HG03457 (cell line): Measurements from ENCODE around the gene GOLGA6L22.
"Not testable (repeated sequence)": the region's sequence is repeated elsewhere in the genome, so short reads cannot be mapped to it uniquely, and the experiment has no call there.

Source experiments
- ATAC-seq: cut with Tn5 transposase; IDR thresholded peaks from one replicate; pipeline ENCODE4 v1.9.1; 2021; ENCODE audit warnings: moderate number of reproducible peaks; ENCODE audit not compliant: unreplicated experiment

GOLGA6L22 gene

DNA sequence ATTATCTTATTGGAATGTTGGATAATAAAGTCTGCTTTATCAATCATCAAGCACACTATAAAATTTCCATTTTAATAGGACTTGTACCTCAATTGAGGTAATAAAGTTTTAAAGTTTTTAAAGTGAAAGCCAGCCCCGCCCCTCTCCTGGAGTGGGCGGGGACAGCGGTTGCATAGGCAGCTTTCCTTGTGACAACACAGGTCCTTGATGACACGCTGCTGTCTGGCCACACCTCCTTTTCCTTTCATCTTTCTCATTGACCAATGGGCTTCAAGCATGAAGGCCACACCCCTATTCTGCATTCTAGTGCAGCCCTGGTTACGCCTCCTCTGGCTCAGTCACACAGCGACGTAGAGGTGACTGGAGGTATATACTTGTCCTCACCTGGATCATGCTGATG is at the start of gene GOLGA6L22:
TSS of gene GOLGA6L22 (plus strand) at position 301 of the 400 bp plus-strand sequence. CDS start at position 392, 91 bp downstream.
- not testable (repeated sequence) for ATAC-seq

GRCh38 chr15:22417288-22417687 is 41.4 kb upstream of the GOLGA6L22 start:
- not testable (repeated sequence) for ATAC-seq

DNA sequence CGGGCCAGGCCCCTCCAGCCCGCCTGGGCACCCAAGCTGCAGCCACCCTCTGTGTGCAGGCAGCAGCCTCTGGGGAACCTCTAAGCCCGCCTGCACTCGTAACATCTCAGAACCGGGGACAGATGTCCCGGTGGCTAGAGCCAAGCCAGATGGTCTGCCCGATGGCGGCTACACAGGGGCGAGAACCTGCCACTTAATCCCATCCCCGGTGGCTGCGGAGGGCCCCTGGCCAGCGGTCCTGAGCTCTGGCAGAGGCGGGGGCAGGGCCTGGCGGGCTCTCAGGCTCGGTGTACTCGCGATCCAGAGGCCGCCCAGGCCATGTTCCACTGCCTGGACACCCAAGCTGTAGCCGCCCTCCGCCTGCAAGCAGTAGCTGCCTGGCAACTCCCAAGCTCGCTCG is 40.9 kb upstream of the GOLGA6L22 start:
- not testable (repeated sequence) for ATAC-seq

DNA sequence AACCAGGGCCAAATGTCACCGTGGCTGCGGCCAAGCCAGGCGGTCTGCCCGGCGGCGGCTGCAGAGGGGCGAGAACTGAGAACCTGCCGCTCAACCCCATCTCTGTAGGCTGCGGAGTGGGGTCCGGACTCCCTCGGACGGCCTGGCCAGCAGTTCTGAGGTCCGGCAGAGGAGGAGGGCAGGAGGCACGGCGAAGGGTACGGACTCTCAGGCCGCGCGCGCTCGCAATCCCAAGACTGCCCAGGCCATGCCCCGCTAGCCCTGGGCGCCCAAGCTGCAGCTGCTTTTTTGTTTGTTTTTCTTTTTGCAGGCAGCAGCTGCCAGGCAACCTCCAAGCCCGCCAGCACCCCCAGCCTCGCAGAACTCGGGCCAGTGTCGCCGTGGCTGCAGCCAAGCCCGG is 40.5 kb upstream of the GOLGA6L22 start:
- not testable (repeated sequence) for ATAC-seq

DNA sequence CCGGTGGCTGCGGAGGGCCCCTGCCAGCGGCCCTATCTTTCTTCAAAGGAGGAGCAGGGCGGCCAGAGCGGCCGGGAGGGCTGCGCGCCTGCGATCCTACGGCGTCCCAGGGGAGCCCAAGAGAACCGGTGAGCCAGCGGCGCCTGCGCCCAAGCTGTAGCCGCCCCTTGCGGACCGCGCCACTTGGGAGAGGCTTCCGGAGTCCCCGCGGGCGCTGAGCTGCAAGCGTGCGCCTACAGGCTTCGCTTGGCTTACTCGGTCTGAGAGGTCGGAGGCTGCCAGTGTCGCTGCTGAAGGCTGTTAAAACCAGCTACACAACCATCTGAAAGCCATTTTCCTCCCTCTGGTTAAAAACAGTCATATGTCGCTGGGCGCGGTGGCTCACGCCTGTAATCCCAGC is 40.0 kb upstream of the GOLGA6L22 start:
- ATAC-seq = not testable (repeated sequence)

DNA sequence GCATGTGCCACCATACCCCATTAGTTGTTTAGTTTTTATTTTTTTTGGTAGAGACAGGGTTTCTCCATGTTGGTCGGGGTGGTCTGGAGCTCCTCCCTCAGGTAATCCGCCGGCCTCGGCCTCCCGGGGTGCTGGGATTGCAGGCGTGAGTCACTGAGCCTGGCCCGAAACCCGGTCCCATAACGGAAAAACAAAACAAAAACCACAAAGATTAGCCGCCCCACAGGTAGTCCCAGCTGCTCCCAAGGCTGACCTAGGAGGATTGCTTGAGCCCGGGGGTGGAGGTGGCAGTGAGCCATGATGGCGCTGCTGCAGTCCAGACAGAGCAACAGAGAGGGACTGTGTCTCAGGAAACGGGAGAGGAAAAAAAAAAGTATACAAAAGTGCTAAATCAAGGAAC is 38.4 kb upstream of the GOLGA6L22 start:
- ATAC-seq = not testable (repeated sequence)

- not testable (repeated sequence) for ATAC-seq
These were observed 29.3 kb upstream of the GOLGA6L22 start for GRCh38 chr15:22429426-22429825.

DNA sequence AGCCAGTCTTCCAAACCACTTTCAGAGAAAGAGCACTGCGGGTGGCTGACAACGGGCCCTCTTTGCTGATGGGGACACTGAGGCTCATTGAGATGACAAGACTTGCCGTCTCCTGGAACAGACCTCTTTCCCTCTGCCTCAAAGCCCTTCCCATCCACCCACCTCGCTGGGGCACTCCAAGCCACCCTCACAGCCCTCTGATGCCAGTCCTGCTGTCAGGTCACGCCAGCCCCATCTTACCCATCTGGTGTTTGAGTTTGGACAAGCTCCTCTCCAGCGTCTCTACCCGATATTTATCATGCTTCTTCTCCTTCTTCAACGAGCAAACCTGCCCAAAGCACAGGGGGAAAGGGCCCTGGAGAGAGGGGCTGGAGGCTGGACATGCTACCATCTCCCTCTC is 27.0 kb upstream of the GOLGA6L22 start:
- not testable (repeated sequence) for ATAC-seq

GRCh38 chr15:22494490-22495113 is 35.9 kb downstream of the GOLGA6L22 start:
- ATAC-seq = not testable (repeated sequence)

DNA sequence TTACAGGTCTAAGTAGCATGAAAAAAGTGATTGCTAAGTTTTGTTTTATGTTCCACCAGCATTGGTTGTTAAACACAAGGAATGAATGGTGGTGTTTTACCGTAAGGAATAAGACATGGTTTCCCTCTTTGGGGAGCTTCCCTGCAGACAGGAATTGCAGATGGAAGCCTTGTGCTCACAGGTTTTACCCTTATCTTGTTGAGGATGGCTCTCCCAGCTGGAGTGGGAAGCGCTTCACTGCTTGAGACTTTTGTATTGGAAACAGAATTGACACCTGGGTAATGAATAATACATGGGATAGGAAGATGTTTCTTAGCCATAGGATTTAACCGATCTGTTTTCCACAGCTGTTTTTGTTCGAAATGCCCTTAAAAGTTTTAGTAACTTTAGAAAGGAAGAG is 38.5 kb downstream of the GOLGA6L22 start:
- ATAC-seq = not testable (repeated sequence)

GRCh38 chr15:22498220-22498925 is 39.7 kb downstream of the GOLGA6L22 start:
- not testable (repeated sequence) for ATAC-seq

- not testable (repeated sequence) for ATAC-seq
These were observed 43.6 kb downstream of the GOLGA6L22 start for GRCh38 chr15:22502272-22502671.

DNA sequence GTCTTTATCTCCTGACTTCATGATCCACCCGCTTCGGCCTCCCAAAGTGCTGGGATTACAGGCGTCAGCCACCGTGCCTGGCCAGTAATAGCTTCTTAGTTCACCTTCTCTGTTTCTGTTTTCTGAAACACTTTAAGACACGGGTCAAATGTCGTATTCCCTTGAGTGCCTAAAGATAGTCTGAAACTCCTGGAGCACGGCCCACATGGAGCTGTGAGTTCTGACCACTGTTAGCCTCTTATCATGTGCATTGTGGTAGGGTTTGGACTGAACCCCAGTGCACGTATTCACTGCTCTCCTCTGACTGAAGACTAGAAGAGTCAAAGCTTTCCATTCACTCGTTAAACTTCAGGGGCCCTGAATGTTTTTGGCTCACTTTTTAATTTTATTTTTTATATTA is 48.3 kb downstream of the GOLGA6L22 start:
- not testable (repeated sequence) for ATAC-seq

DNA sequence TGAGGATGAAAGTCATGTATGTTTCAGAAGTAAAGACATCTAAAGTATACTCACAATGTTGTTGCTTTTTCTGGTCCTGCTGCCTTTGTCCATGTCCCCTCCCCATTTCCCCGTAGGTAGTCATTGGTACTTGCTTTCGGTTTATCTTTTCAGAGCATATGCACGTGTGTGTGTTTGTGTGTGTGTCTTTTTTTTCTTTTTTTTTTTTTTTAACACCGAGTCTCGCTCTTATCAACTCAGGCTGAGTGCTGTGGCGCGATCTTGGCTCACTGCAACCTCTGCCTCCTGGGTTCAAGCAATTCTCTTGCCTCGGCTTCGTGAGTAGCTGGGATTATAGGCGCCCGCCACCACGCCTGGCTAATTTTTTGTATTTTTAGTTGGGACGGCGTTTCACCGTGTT is 57.4 kb downstream of the GOLGA6L22 start:
- ATAC-seq = not testable (repeated sequence)
